GM12878 (cell line): ENCODE results near the gene TMEM176A. TPM values are rescaled to one million over a fixed set of nuclear protein-coding genes. Genes with fewer than 3 reads are reported as not detected.

Source experiments
- ATAC-seq: fragments of 200-7000 bp; cut with Tn5 transposase; 3 replicates; pipeline ENCODE4 v1.9.1; 2020; ENCODE audit warnings: mild to moderate bottlenecking, moderate library complexity
- BruUV-seq: library from RNA; stranded (reverse); fragments of 400-500 nt; replicated peaks from 2 replicates; lab custom pipeline; 2021; lab: Mats Ljungman, UMichigan
- CTCF ChIA-PET: fragments of 300-600 bp; sonication (Branson Sonifier 250); formaldehyde crosslinking; extraction: SDS; loops from one replicate; lab custom pipeline; 2021; ENCODE audit warnings: inconsistent platforms; lab: Yijun Ruan, JAX
- POLR2A ChIA-PET: fragments of 350-600 bp; formaldehyde crosslinking; extraction: SDS; loops from one replicate; lab custom pipeline; 2021; ENCODE audit warnings: inconsistent platforms; lab: Charles Lee
- RAD21 ChIA-PET: fragments of 300-600 bp; sonication (Branson Sonifier 250); formaldehyde crosslinking; loops from one replicate; lab custom pipeline; 2023; ENCODE audit warnings: antibody characterized with exemption; ENCODE audit not compliant: unreplicated experiment; lab: Charles Lee
- SMC1A ChIA-PET: fragments of 300-600 bp; sonication (Branson Sonifier 250); formaldehyde crosslinking; loops from one replicate; lab custom pipeline; 2023; ENCODE audit not compliant: unreplicated experiment, uncharacterized antibody; lab: Charles Lee
- DNase-seq: peaks from one replicate; pipeline ENCODE4 v3.0.0-alpha.2; 2011; ENCODE audit warnings: low read depth, low spot score
- FAIRE-seq: peaks from 3 replicates; lab custom pipeline; 2011; peaks lifted over from hg19 to GRCh38; lab: Jason Lieb, UNC
- H2AFZ ChIP-seq: 2 replicates; pipeline ENCODE4 v1.6.0; 2011; ENCODE audit warnings: low read depth, low read length, control low read depth; ENCODE audit not compliant: control insufficient read depth
- H3K27ac ChIP-seq: 2 replicates; pipeline ENCODE4 v1.5.1; 2011; ENCODE audit warnings: control low read depth; ENCODE audit not compliant: control insufficient read depth, insufficient read depth
- H3K27me3 ChIP-seq, 2 experiments: replicated peaks in 1 of 2; 2 replicates each; pipeline versions ENCODE4 v1.6.0 to v1.6.1; 2011; ENCODE audit warnings: low read length in 1 of 2; ENCODE audit not compliant: control insufficient read depth in 2 of 2, insufficient read depth in 2 of 2
- H3K36me3 ChIP-seq, 2 experiments: 2 replicates each; pipeline ENCODE4 v1.5.1; 2011; ENCODE audit warnings: low read length in 1 of 2; ENCODE audit not compliant: control insufficient read depth in 2 of 2, insufficient read depth in 2 of 2
- H3K4me1 ChIP-seq: 2 replicates; pipeline ENCODE4 v1.6.1; 2011; ENCODE audit warnings: mild to moderate bottlenecking, low read length, moderate library complexity, mixed read lengths; ENCODE audit not compliant: control insufficient read depth, insufficient read depth
- H3K4me2 ChIP-seq: 2 replicates; pipeline ENCODE4 v1.6.0; 2011; ENCODE audit warnings: control low read depth; ENCODE audit not compliant: control insufficient read depth, insufficient read depth
- H3K4me3 ChIP-seq: fragments of 200-600 bp; sonication (generic); 2 replicates; pipeline ENCODE4 v1.5.1; 2016
- H3K79me2 ChIP-seq: 2 replicates; pipeline ENCODE4 v1.6.0; 2011; ENCODE audit warnings: low read length; ENCODE audit not compliant: control insufficient read depth, insufficient read depth
- H3K9ac ChIP-seq: 2 replicates; pipeline ENCODE4 v1.8.0; 2011; ENCODE audit warnings: low read length, control low read depth, mixed read lengths; ENCODE audit not compliant: control insufficient read depth, insufficient read depth
- H3K9me3 ChIP-seq: replicated peaks from 3 replicates; pipeline ENCODE4 v1.5.1; 2011; ENCODE audit warnings: mild to moderate bottlenecking, low read length; ENCODE audit not compliant: control insufficient read depth, insufficient read depth
- H4K20me1 ChIP-seq: 2 replicates; pipeline ENCODE4 v1.6.0; 2011; ENCODE audit not compliant: control insufficient read depth, insufficient read depth
- BCLAF1 ChIP-seq: fragments of 450-650 bp; IDR thresholded peaks from 2 replicates; pipeline ENCODE4 v1.6.1; 2017; ENCODE audit warnings: antibody characterized with exemption, mild to moderate bottlenecking, moderate library complexity
- E2F8 ChIP-seq: fragments of 450-650 bp; IDR thresholded peaks from 2 replicates; pipeline ENCODE4 v1.6.1; 2018; ENCODE audit warnings: mild to moderate bottlenecking, low read depth, moderate library complexity; ENCODE audit not compliant: partially characterized antibody
- JUND ChIP-seq: IDR thresholded peaks from 2 replicates; pipeline ENCODE4 v1.6.1; 2012; ENCODE audit warnings: low read depth, mild to moderate bottlenecking, low read length, improper control_type of control experiment, moderate library complexity
- KAT2A ChIP-seq: conservative IDR thresholded peaks from 2 replicates; pipeline ENCODE4 v1.6.1; 2011; ENCODE audit warnings: low read depth, low read length; ENCODE audit not compliant: control insufficient read depth
- MYC ChIP-seq: IDR thresholded peaks from 2 replicates; pipeline ENCODE4 v1.6.1; 2011; ENCODE audit warnings: mild to moderate bottlenecking, low read length, moderate library complexity, inconsistent platforms; ENCODE audit not compliant: insufficient read depth, insufficient replicate concordance, insufficient read length, severe bottlenecking
- POLR2A ChIP-seq: IDR thresholded peaks from 2 replicates; pipeline ENCODE4 v1.6.1; 2011; ENCODE audit warnings: low read depth, mild to moderate bottlenecking, low read length
- RCOR1 ChIP-seq: conservative IDR thresholded peaks from 2 replicates; pipeline ENCODE4 v1.6.1; 2012; ENCODE audit warnings: low read depth, low read length, improper control_type of control experiment
- RELA ChIP-seq: fragments of 450-650 bp; IDR thresholded peaks from 2 replicates; pipeline ENCODE4 v1.8.0; 2014; ENCODE audit warnings: borderline replicate concordance; ENCODE audit not compliant: partially characterized antibody
- SMC3 ChIP-seq: IDR thresholded peaks from 2 replicates; pipeline ENCODE4 v1.6.1; 2011; ENCODE audit warnings: low read length, improper control_type of control experiment, borderline replicate concordance
- TARDBP ChIP-seq: IDR thresholded peaks from 2 replicates; pipeline ENCODE4 v1.6.1; 2016; ENCODE audit warnings: borderline replicate concordance
- TCF3 ChIP-seq: IDR thresholded peaks from 2 replicates; pipeline ENCODE4 v1.6.1; 2012; ENCODE audit warnings: low read depth, mild to moderate bottlenecking, low read length, borderline replicate concordance; ENCODE audit not compliant: insufficient read depth
- USF2 ChIP-seq: IDR thresholded peaks from 2 replicates; pipeline ENCODE4 v1.6.1; 2011; ENCODE audit warnings: low read depth, low read length, improper control_type of control experiment, borderline replicate concordance
- WGBS: methylation state at CpG from one replicate; pipeline ENCODE4 v1.1.6; 2016; ENCODE audit warnings: low lambda C conversion rate; ENCODE audit not compliant: insufficient replicate concordance, insufficient coverage; ENCODE audit errors: missing lambda C conversion rate; 5-methylcytosine and 5-hydroxymethylcytosine counted together
- in situ Hi-C: fragments of 300-500 bp; cut with MboI; formaldehyde crosslinking; loops from 9 replicates; pipeline ENCODE4 v1.14.3; 2018; ENCODE audit warnings: mixed read lengths
- intact Hi-C: fragments of 100-400 bp; cut with micrococcal nuclease; formaldehyde crosslinking; loops from one replicate; pipeline ENCODE4 v1.14.2; 2022; ENCODE audit not compliant: unreplicated experiment
- polyA plus RNA-seq, 11 experiments: library from polyadenylated mRNA; depleted of rRNA in 4 of 11; unstranded in 6 of 11; stranded (reverse) in 5 of 11; fragments of >200 nt; fragmentation: Nextera tagmentation in 4 of 11; fragmentation: Illumina TruSeq in 1 of 11; extraction: Ambion mirVana in 4 of 11; extraction: Trizol in 1 of 11; gene quantifications; 1 replicate in 1 of 11; 2 replicates in 10 of 11; pipeline versions ENCODE4 v1.2.1 to v1.2.3, GENCODE V29; 2011 to 2016; ENCODE audit warnings: inconsistent platforms in 2 of 11, missing spikeins in 2 of 11, low read depth in 1 of 11
- total RNA-seq, 4 experiments: library from RNA; depleted of rRNA in 3 of 4; stranded (reverse); fragments of >200 nt in 3 of 4; fragmentation: Illumina TruSeq in 1 of 4; extraction: Trizol in 1 of 4; gene quantifications; 2 replicates each; pipeline versions ENCODE4 v1.2.1 to v1.2.3, GENCODE V29; 2013 to 2021

The TMEM176A gene
- total and polyA plus RNA-seq, 10 of the 15 experiments (the other 5 are each of a cell fraction or from before 2014, with no cell fraction given): not detected

- TF ChIP-seq E2F8: no peak
Measured at GRCh38 chr7:150787321-150788281, 13.0 kb upstream of the TMEM176A start (continued).

- Histone ChIP-seq H3K4me2 (no peak overlapping the region), H3K4me1 (peaks cover 17% of the 10 kb centered on the region), H2AFZ (no peak overlapping the region), H3K27me3 (peaks cover 2 to 3% of the 10 kb centered on the region in 2 experiments; a peak in 2 of 4 replicates), H3K27ac (no peak overlapping the region), H3K4me3 (no peak overlapping the region), H3K9ac (no peak overlapping the region), H3K9me3 (no peaks in the 10 kb centered on the region), H3K79me2 (no peaks in the 10 kb centered on the region), H3K36me3 (no peaks in the 10 kb centered on the region), H4K20me1 (no peaks in the 10 kb centered on the region)
- BruUV-seq: no TSS peak
- CTCF ChIA-PET: interaction anchor here (0.5 to 2.8 kb wide), 5 partner anchors 10 to 111 kb away, joined by 3 to 16 read pairs (median 3); no protein-coding TSS in a partner anchor
- RAD21 ChIA-PET: interaction anchor here (1.3 to 1.8 kb wide), 4 partner anchors 10 to 41 kb away, joined by 4 to 9 read pairs (median 5); partner anchors contain the start of gene TMEM176B
- 77% methylated on average over 9 of the region's 9 CpGs for WGBS
- POLR2A ChIA-PET: interaction anchor here (2.3 kb wide), 1 partner anchor 10 kb away, joined by 7 read pairs; no protein-coding TSS in a partner anchor
- ATAC-seq (no peak), DNase-seq (no peak), FAIRE-seq (no peak)
- intact Hi-C loops: no loop called here
- SMC1A ChIA-PET: interaction anchor here (1.1 to 4.5 kb wide), 5 partner anchors 9 to 110 kb away, joined by 3 to 21 read pairs (median 6); no protein-coding TSS in a partner anchor
- in situ Hi-C loops: no loop called here
- TF ChIP-seq RELA (no peak), MYC (no peak), SMC3 (no peak), JUND (no peak), USF2 (no peak), RCOR1 (no peak), POLR2A (no peak), KAT2A (no peak), BCLAF1 (no peak), TCF3 (no peak), TARDBP (no peak)
Measured at GRCh38 chr7:150788474-150789269, 11.9 kb upstream of the TMEM176A start.
